SJSA1 (cell line): Measurements from ENCODE around the gene CARS2. TPM values are rescaled to one million over a fixed set of nuclear protein-coding genes. Genes with fewer than 3 reads are reported as not detected.
"Not testable (repeated sequence)": the region's sequence is repeated elsewhere in the genome, so short reads cannot be mapped to it uniquely, and the experiment has no call there.

Experiments used
- DNase-seq, 2 experiments: peaks; one replicate each; pipeline ENCODE4 v3.0.0-alpha.2; 2015 to 2020; ENCODE audit warnings: low spot score in 2 of 2, low read depth in 1 of 2
- H3K27ac ChIP-seq: fragments of 250-450 bp; sonication (Bioruptor Pico); 2 replicates; pipeline ENCODE4 v1.5.1; 2020; ENCODE audit warnings: mild to moderate bottlenecking, moderate library complexity
- H3K27me3 ChIP-seq: fragments of 250-450 bp; sonication (Bioruptor Pico); replicated peaks from 2 replicates; pipeline ENCODE4 v1.5.1; 2020; ENCODE audit warnings: mild to moderate bottlenecking, moderate library complexity
- H3K36me3 ChIP-seq: fragments of 250-450 bp; sonication (Bioruptor Pico); 2 replicates; pipeline ENCODE4 v1.5.1; 2020; ENCODE audit warnings: mild to moderate bottlenecking
- H3K4me1 ChIP-seq: fragments of 250-450 bp; sonication (Bioruptor Pico); replicated peaks from 2 replicates; pipeline ENCODE4 v1.6.1; 2021; ENCODE audit warnings: mild to moderate bottlenecking
- H3K4me3 ChIP-seq: fragments of 250-450 bp; sonication (Bioruptor Pico); 2 replicates; pipeline ENCODE4 v1.5.1; 2020; ENCODE audit warnings: mild to moderate bottlenecking
- H3K9me3 ChIP-seq: fragments of 250-450 bp; sonication (Bioruptor Pico); replicated peaks from 2 replicates; pipeline ENCODE4 v1.5.1; 2020; ENCODE audit warnings: mild to moderate bottlenecking
- total RNA-seq: library from RNA; depleted of rRNA; stranded (reverse); fragments of >200 nt; shearing (Covaris generic); gene quantifications from 2 replicates; pipeline ENCODE4 v1.2.3, GENCODE V29; 2014

CARS2 gene
- total RNA-seq, 1 experiment from 2014 or later, result 360 TPM

DNA sequence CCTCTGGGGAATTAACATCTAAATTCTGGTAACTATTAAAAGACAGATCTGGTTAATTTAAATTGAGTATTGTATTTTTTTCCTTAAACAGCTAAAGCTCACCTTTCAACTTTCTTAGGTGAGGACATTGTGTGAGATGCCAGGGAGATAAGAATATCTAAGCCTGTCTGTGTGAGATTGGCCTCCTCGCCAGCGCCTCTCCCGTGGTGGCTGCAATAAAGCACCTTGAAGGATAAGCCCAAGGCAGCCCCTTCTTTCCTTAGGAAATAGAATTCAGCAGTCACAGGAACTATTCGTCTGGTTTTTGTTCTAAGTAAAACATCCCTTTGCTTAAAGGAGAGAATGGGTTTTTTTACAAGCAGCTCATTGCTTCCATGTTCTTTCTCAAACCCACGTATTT, 66.0 kb downstream of the CARS2 start:
- no peak overlapping the region for H3K27ac ChIP-seq
- no peak for DNase-seq
- no peaks in the 10 kb centered on the region for H3K9me3 ChIP-seq
- H3K27me3 ChIP-seq, result no peaks in the 10 kb centered on the region
- H3K4me3 ChIP-seq, result no peak overlapping the region
- peaks cover 100% of the 10 kb centered on the region for H3K36me3 ChIP-seq
- H3K4me1 ChIP-seq, result peaks cover 8% of the 10 kb centered on the region

DNA sequence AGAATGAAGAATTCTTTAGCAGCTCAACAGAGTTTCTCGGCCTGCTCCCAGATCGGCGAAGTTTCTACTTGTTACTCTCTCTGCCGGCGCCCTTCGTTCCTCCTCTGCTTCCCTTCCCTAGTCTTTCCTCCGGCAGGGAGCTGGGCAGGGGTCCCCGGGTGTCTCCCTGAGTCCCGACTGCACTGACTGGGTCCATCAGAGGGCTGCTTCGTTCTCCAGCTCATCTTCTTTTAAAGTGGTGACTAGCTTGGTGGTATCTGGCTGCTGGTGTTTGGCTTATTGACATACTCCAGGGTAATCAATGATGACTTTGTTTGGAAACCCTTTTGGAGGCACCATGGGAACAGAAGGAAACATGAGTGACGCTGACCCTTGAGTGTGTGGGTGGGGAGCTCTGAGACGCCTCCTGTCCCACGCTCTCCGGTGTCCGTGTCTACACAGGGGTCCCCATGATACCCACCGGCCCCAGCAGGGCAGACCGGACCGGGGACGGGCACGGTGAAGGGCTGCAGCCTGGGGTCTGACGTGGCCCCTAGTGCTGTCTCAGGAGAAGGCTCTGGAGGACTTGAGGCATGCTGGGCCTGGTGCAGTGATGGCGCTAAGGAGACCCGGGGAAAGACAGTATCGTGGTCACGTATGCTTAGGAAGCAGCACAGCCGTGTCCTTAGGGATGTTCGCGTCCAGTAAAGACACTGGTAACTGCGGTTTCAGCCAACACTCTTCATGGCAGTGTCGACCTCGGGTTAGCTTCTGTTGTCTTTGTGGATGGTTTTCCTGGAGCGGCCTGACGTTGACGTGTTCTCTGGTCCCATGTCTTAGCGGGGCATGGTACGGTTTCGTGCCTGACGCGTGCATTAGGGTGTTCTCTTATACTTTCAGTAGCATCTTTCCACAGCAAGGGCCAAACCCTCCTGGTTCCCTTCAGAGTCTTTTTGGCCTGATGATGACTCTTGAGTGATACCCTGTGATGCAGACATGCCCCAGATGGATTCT, 66.8 kb downstream of the CARS2 start:
- no peak overlapping the region for H3K4me3 ChIP-seq
- no peak overlapping the region for H3K27ac ChIP-seq
- H3K27me3 ChIP-seq, result no peaks in the 10 kb centered on the region
- peak in 1 of 2 experiments; percentile 76 for DNase-seq
- peaks cover 12% of the 10 kb centered on the region for H3K4me1 ChIP-seq
- peaks cover 100% of the 10 kb centered on the region for H3K36me3 ChIP-seq
- H3K9me3 ChIP-seq, result no peaks in the 10 kb centered on the region

DNA sequence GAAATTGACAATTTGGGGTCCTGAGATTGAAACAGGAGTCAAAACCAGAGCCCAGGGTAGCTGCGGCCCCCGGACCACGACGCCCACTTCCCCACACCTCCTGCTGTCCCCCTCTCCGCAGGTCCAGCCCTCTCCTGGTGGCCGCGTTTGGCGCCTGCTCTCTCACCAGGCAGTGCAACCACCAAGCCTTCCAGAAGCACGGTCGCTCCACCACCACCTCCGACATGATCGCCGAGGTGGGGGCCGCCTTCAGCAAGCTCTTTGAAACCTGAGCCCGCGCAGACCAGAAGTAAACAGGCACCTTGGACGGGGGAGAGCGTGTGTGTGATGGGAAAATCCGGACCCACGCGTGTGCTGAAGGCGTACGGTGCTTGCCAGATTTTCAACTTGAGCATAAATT, 67.7 kb downstream of the CARS2 start:
- Histone ChIP-seq H3K9me3 (no peaks in the 10 kb centered on the region), H3K4me1 (peaks cover 16% of the 10 kb centered on the region), H3K4me3 (no peak overlapping the region), H3K36me3 (peaks cover 100% of the 10 kb centered on the region), H3K27ac (no peak overlapping the region), H3K27me3 (no peaks in the 10 kb centered on the region)
- DNase-seq, result peak in 1 of 2 experiments; percentile 79

DNA sequence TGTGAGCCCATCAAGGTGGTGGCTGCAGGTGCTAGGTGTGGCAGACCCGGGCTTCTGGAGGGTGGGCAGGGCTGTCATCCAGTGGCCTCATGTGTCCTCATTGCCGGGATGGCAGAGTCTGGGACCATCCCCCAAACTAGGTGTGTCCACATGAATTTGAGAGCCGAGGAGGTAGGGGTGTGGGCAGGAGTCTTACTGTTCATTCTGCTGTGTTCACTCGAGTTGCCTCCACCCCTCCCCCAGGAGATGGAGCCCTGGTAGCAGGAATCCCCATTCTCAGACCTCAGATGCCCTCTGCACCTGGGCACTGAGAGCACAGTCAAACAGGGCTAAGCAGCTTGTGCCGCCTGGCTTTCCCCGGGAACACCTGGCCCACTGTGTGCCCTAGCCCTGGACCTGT, 68.2 kb downstream of the CARS2 start:
- peaks cover 16% of the 10 kb centered on the region for H3K4me1 ChIP-seq
- H3K9me3 ChIP-seq, result no peaks in the 10 kb centered on the region
- DNase-seq, result peak in 1 of 2 experiments; percentile 75
- peaks cover 95% of the 10 kb centered on the region for H3K36me3 ChIP-seq
- H3K27me3 ChIP-seq, result no peaks in the 10 kb centered on the region
- H3K4me3 ChIP-seq, result no peak overlapping the region
- H3K27ac ChIP-seq, result no peak overlapping the region

DNA sequence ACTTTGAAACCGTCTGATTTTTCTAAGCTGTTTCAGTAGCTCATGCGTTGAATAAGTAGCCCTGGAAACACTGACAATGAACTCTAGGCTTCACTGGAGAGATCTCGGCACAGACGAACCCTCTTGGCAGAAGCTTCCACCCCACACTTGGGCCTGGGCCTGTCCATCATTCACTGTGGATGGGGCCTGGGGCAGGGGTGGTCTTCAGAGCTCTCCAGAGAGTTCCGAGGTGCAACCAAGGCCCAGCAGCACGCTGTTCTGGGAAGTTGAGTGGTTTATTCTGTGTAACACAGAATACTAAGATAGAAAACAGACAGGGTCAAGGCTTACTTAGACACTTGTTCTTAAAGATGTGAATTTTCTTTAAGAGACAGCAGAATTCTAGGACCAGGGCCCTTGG, 68.6 kb downstream of the CARS2 start:
- DNase-seq, result no peak
- Histone ChIP-seq H3K27ac (no peak overlapping the region), H3K4me1 (peaks cover 16% of the 10 kb centered on the region), H3K27me3 (no peaks in the 10 kb centered on the region), H3K4me3 (no peak overlapping the region), H3K9me3 (no peaks in the 10 kb centered on the region), H3K36me3 (peaks cover 93% of the 10 kb centered on the region)

DNA sequence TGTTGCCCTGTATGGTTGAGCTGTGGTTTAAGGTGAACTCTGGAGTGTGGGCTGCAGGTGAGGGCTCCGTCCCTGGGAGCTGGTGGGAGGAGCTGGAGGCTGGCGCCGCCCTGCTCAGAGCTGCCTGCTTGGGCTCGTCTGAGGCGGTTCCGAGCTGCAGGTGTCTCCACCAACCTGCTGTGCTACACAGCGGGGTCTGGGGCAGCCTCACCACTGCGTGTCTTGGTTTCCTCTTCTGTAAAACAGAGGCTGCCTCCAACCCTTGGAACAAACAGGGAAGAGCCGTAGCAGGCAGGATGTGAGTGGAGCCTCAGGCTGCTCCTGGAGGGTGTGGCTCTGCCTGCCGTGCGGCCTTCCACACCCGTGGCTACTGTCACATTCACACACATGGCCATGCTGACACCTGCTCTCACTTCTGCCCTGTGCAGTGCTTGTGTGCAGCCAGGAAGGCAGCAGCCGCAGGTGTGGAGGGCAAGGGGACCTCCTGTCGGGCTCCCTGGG, 69.2 kb downstream of the CARS2 start:
- H3K4me3 ChIP-seq, result no peak overlapping the region
- H3K9me3 ChIP-seq, result no peaks in the 10 kb centered on the region

DNA sequence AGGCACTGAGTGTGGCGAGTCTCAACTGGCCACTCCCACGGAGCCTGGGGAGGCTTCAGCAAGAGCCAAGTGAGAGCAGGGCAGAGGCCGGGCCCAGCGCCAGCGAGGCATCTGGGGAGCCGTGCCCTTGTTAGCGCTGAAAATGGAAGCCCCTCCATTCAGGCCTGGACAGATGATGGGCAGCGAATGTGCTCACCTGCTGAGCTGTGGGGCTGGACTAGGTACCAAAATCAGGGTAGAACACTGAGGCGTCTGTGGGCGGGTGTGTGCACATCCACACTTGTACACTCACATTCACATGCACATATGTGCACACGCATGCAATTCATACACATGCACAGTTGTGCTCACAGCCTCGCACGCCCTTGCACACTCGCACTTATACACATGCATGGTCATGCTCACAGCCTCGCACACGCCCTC, 69.9 kb downstream of the CARS2 start:
- no peak overlapping the region for H3K4me3 ChIP-seq
- no peaks in the 10 kb centered on the region for H3K27me3 ChIP-seq
- no peaks in the 10 kb centered on the region for H3K9me3 ChIP-seq
- peak in 1 of 2 experiments; percentile 74 for DNase-seq
- H3K4me1 ChIP-seq, result peaks cover 16% of the 10 kb centered on the region
- H3K36me3 ChIP-seq, result peaks cover 93% of the 10 kb centered on the region
- H3K27ac ChIP-seq, result no peak overlapping the region

More for the DNA sequence above, 69.2 kb downstream of the CARS2 start:
- H3K4me1 ChIP-seq, result peaks cover 16% of the 10 kb centered on the region
- H3K36me3 ChIP-seq, result peaks cover 93% of the 10 kb centered on the region
- H3K27me3 ChIP-seq, result no peaks in the 10 kb centered on the region
- H3K27ac ChIP-seq, result no peak overlapping the region
- no peak for DNase-seq

DNA sequence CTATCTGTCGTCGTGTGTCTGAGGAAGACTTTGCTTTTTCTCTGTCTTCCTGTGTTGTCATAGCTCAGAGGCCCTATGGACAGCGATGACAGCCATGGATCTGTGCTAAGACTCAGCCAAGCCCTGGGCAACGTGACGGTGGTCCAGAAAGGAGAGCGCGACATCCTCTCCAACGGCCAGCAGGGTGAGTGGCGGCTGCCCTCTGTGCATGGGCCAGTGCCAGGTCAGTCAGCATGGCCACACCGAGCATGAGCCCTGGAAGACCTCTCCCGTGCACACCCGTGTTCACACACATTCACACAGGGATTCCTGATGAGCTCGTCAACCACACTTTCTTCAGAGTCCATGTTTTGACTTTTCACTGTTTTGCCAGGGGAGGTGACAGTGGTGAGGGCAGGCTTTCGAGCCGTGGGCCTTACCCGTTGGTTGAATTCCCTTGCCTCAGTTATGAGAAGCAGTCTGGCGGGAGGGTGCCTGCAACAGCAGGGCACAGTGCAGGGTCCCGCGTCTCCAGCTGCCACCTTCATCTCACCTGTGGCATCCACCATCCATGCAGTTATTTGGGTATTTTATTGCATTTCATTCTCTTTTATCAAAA, 70.4 kb downstream of the CARS2 start:
- peak in 1 of 2 experiments; percentile 76 for DNase-seq
- no peak overlapping the region for H3K4me3 ChIP-seq
- H3K27me3 ChIP-seq, result no peaks in the 10 kb centered on the region
- H3K36me3 ChIP-seq, result peaks cover 93% of the 10 kb centered on the region
- no peaks in the 10 kb centered on the region for H3K9me3 ChIP-seq
- H3K4me1 ChIP-seq, result peaks cover 16% of the 10 kb centered on the region
- H3K27ac ChIP-seq, result no peak overlapping the region

DNA sequence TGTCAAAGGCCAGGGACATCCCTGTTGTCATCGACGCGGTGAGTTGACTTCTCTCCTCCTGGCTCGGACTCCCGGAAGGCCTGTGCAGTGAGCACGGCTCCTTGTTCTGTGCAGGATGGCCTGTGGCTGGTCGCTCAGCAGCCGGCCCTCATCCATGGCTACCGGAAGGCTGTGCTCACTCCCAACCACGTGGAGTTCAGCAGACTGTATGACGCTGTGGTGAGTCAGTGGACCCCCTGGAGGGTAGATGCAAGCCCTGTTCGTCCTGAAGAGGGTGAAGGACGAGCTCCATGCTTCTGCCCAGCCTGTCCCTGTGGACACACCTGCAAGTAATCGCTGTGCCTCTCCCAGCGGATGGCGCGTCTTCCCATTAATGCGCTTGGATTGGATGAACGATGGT, 71.4 kb downstream of the CARS2 start:
- no peaks in the 10 kb centered on the region for H3K9me3 ChIP-seq
- H3K27ac ChIP-seq, result peak overlapping the region; percentile 14
- DNase-seq, result peak; percentile 92 to 100
- no peaks in the 10 kb centered on the region for H3K27me3 ChIP-seq
- peaks cover 16% of the 10 kb centered on the region for H3K4me1 ChIP-seq
- H3K4me3 ChIP-seq, result no peak overlapping the region
- H3K36me3 ChIP-seq, result peaks cover 93% of the 10 kb centered on the region

DNA sequence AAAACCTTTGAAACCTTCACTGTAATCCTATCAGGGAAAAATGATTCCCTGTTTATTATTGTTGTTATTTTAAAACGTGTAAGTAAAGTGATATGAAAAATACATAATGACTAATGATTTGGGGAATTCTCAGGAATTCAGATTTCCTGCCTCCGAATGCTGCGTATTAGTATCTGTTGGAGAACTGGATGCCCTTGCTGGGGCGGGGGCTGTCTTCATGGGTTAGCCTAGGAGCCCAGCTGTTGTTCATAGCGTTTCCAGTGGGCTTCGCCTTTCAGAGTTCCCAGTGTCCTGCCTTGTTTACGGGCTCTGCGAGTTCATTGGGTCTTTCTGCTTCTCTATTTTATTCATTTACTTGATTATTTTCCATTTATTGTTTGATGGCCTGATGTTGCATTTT, 72.1 kb downstream of the CARS2 start:
- Histone ChIP-seq H3K4me1 (peaks cover 16% of the 10 kb centered on the region), H3K27me3 (no peaks in the 10 kb centered on the region), H3K27ac (peak overlapping the region; percentile 9), H3K4me3 (no peak overlapping the region), H3K36me3 (peaks cover 93% of the 10 kb centered on the region), H3K9me3 (no peaks in the 10 kb centered on the region)
- DNase-seq, result no peak

DNA sequence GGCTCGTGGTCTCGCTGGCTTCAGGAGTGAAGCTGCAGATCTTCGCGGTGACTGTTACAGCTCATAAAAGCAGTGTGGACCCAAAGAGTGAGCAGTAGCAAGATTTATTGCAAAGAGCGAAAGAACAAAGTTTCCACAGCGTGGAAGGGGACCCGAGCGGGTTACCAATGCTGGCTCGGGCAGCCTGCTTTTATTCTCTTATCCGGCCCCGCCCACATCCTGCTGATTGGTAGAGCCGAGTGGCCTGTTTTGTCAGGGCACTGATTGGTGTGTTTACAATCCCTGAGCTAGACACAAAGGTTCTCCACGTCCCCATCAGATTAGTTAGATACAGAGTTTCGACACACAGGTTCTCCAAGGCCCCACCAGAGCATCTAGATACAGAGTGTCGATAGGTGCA, 73.7 kb downstream of the CARS2 start:
- H3K9me3 ChIP-seq, DNase-seq, H3K27ac ChIP-seq, H3K27me3 ChIP-seq, H3K4me3 ChIP-seq: not testable (repeated sequence)
- Histone ChIP-seq H3K36me3 (peaks cover 93% of the 10 kb centered on the region), H3K4me1 (peaks cover 16% of the 10 kb centered on the region)

DNA sequence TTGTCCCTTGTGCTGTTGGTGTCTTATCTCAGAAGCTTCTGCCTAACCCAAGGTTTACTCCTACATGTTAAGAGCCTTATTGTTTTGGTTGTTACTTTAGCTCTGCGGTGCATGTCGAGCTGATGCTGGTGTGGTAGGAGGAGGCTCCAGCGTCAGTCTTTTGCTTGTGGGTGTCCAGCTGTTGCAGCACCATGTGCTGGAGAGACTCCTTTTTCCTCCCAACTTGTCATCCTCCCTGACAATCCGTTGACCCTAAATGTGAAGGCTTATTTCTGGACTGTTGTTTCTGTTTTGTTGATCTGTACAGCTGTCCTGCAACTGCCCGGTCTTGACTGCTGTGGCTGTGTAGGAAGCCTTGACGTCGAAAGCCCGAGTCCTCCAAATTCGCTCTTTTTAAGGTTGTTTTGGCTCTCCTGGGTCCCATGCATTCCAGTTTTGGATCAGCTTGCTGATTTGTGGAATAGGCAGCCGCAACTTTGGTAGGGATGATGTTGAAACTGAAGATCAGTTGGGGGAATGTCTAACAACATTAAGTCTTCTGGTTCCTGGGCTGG, 75.3 kb downstream of the CARS2 start:
- H3K36me3 ChIP-seq, result peaks cover 88% of the 10 kb centered on the region
- no peak overlapping the region for H3K27ac ChIP-seq
- H3K4me1 ChIP-seq, result peaks cover 16% of the 10 kb centered on the region
- no peaks in the 10 kb centered on the region for H3K9me3 ChIP-seq
- no peak for DNase-seq
- no peaks in the 10 kb centered on the region for H3K27me3 ChIP-seq
- H3K4me3 ChIP-seq, result no peak overlapping the region

DNA sequence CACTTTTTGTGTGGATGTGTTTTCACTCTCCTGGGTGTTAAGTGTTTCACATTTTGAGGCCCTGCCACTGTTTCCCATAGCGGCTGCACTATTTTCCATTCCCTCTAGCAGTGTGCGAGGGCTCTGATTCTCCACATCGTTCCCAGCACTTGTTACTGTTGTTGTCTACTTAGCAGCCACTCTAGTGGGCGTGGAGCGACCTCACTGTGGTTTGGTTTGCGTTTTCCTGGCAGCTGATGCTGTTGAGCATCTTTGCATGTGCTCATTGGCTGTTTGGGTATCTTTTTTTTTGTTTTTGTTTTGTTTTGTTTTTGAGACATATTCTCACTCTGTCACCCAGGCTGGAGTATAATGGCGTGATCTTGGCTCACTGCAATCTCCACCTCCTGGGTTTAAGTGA, 76.2 kb downstream of the CARS2 start:
- H3K36me3 ChIP-seq, result peaks cover 88% of the 10 kb centered on the region
- DNase-seq, result no peak
- no peaks in the 10 kb centered on the region for H3K27me3 ChIP-seq
- no peaks in the 10 kb centered on the region for H3K9me3 ChIP-seq
- H3K27ac ChIP-seq, result no peak overlapping the region
- no peak overlapping the region for H3K4me3 ChIP-seq
- H3K4me1 ChIP-seq, result peaks cover 11% of the 10 kb centered on the region
